ENCODE measurements around the gene ORC5.

DNA sequence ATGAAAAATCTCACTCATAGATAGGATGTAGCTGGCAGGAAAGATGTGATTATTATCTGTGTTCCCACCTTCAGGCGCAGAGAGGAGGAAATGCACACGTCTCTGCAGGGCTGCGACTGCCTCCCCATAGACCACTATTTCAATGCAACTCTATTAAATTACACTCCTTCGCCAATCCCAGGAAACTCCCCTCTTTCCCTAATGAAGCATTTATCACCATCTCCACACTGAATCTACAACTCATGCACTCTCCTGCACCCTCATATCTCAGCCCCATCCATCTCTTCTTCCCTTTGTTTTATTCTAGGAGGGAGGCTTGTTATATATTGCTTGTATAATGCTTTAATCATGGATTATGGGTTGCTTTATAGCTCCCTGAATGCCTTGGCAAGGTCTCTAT is 116.6 kb downstream of the ORC5 start:
- no peak for TF ChIP-seq ZNF496 (CRISPR knock-in tag; IDR thresholded peaks at IDR 0.05; ENCODE audit: insufficient replicate concordance)
- no peak for TF ChIP-seq ZNF274 (CRISPR knock-in tag; IDR thresholded peaks at IDR 0.05)
- TF ChIP-seq, protein P1, sequence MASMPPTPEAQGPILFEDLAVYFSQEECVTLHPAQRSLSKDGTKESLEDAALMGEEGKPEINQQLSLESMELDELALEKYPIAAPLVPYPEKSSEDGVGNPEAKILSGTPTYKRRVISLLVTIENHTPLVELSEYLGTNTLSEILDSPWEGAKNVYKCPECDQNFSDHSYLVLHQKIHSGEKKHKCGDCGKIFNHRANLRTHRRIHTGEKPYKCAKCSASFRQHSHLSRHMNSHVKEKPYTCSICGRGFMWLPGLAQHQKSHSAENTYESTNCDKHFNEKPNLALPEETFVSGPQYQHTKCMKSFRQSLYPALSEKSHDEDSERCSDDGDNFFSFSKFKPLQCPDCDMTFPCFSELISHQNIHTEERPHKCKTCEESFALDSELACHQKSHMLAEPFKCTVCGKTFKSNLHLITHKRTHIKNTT (CRISPR knock-in tag; IDR thresholded peaks at IDR 0.05): no peak
- no peak for TF ChIP-seq GABPB1 (CRISPR knock-in tag; IDR thresholded peaks at IDR 0.05)
- no peak for TF ChIP-seq TOE1 (CRISPR knock-in tag; IDR thresholded peaks at IDR 0.05)
- TF ChIP-seq, protein P2, sequence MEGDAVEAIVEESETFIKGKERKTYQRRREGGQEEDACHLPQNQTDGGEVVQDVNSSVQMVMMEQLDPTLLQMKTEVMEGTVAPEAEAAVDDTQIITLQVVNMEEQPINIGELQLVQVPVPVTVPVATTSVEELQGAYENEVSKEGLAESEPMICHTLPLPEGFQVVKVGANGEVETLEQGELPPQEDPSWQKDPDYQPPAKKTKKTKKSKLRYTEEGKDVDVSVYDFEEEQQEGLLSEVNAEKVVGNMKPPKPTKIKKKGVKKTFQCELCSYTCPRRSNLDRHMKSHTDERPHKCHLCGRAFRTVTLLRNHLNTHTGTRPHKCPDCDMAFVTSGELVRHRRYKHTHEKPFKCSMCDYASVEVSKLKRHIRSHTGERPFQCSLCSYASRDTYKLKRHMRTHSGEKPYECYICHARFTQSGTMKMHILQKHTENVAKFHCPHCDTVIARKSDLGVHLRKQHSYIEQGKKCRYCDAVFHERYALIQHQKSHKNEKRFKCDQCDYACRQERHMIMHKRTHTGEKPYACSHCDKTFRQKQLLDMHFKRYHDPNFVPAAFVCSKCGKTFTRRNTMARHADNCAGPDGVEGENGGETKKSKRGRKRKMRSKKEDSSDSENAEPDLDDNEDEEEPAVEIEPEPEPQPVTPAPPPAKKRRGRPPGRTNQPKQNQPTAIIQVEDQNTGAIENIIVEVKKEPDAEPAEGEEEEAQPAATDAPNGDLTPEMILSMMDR (CRISPR knock-in tag; IDR thresholded peaks at IDR 0.05): no peak
- TF ChIP-seq SMC3 (IDR thresholded peaks at IDR 0.05; ENCODE audit: low read length): no peak
- no peak for TF ChIP-seq PRPF4 (IDR thresholded peaks at IDR 0.05; ENCODE audit: low read depth, low read length, poor library complexity, severe bottlenecking)
- no peak for TF ChIP-seq GTF2F1 (IDR thresholded peaks at IDR 0.05; ENCODE audit: low read length)
- TF ChIP-seq SNRNP70 (IDR thresholded peaks at IDR 0.05; ENCODE audit: low read depth, low read length): no peak
- no peak for TF ChIP-seq ZNF484 (CRISPR knock-in tag; IDR thresholded peaks at IDR 0.05; ENCODE audit: borderline replicate concordance, low read depth)
- TF ChIP-seq MAFK (conservative IDR thresholded peaks at IDR 0.05 in 1 of 2, IDR thresholded peaks at IDR 0.05 in 1 of 2; ENCODE audit: low read length in 2 of 2): no peak
- no peak for TF ChIP-seq NFATC3 (CRISPR knock-in tag; IDR thresholded peaks at IDR 0.05)

All from HepG2 (cell line).